ENCODE measurements around the gene ZNF641. TPM values are rescaled to one million over a fixed set of nuclear protein-coding genes. Genes with fewer than 3 reads are reported as not detected.
A peak's percentile ranks its signal among the peaks of the same experiment; 100 is the strongest.

Gene ZNF641
- total RNA-seq, 4 donors from 2014 or later: 11.7 to 50.3 (median 17.0) TPM

- H3K27ac ChIP-seq: no peak overlapping the region
- DNase-seq: peak; percentile 29 to 81 (median 75)
- peak overlapping the region; percentile 29 to 50 (median 39) for H3K4me3 ChIP-seq
- H3K27me3 ChIP-seq: no peaks in the 10 kb centered on the region
- H3K9me3 ChIP-seq: no peaks in the 10 kb centered on the region
- no peaks in the 10 kb centered on the region for H3K4me1 ChIP-seq
- no peaks in the 10 kb centered on the region for H3K36me3 ChIP-seq
- TF ChIP-seq CTCF (IDR thresholded peaks at IDR 0.05) (no peak), POLR2A (IDR thresholded peaks at IDR 0.05) (no peak)
Measured at GRCh38 chr12:48296586-48297282, 54.0 kb downstream of the ZNF641 start.

- Histone ChIP-seq H3K4me3 (no peak overlapping the region), H3K27ac (no peak overlapping the region), H3K36me3 (no peaks in the 10 kb centered on the region), H3K4me1 (no peaks in the 10 kb centered on the region), H3K9me3 (no peaks in the 10 kb centered on the region), H3K27me3 (no peaks in the 10 kb centered on the region)
- TF ChIP-seq CTCF (IDR thresholded peaks at IDR 0.05): no peak
- no peak for TF ChIP-seq POLR2A (IDR thresholded peaks at IDR 0.05)
- DNase-seq: no peak
Measured at GRCh38 chr12:48292040-48292439, 58.7 kb downstream of the ZNF641 start.

- Histone ChIP-seq H3K9me3 (no peaks in the 10 kb centered on the region), H3K4me1 (no peaks in the 10 kb centered on the region), H3K4me3 (no peak overlapping the region), H3K27me3 (no peaks in the 10 kb centered on the region), H3K27ac (no peak overlapping the region), H3K36me3 (no peaks in the 10 kb centered on the region)
- TF ChIP-seq CTCF (IDR thresholded peaks at IDR 0.05): no peak
- no peak for TF ChIP-seq POLR2A (IDR thresholded peaks at IDR 0.05)
- no peak for DNase-seq
Measured at GRCh38 chr12:48291511-48291910, 59.2 kb downstream of the ZNF641 start.

- no peaks in the 10 kb centered on the region for H3K36me3 ChIP-seq
- H3K4me1 ChIP-seq: no peaks in the 10 kb centered on the region
- no peak for DNase-seq
- H3K4me3 ChIP-seq: no peak overlapping the region
- no peaks in the 10 kb centered on the region for H3K27me3 ChIP-seq
- no peaks in the 10 kb centered on the region for H3K9me3 ChIP-seq
- TF ChIP-seq POLR2A (IDR thresholded peaks at IDR 0.05): no peak
- no peak overlapping the region for H3K27ac ChIP-seq
Measured at GRCh38 chr12:48288387-48289268, 62.1 kb downstream of the ZNF641 start.

Small RNA genes within 50 kb of the gene (small RNA-seq; reads per million reads assigned to genes)
- 0 reads per million in 2 donors for gene AC024257.2

Other genes with a start within 250 kb of the ZNF641 start
- 10 to 100 TPM; 11.0 to 37.1 (median 16.9) TPM for gene SENP1, start 244.8 kb downstream of the ZNF641 start, total RNA-seq
- gene PFKM, start 231.6 kb downstream of the ZNF641 start, total RNA-seq: 10 to 100 TPM in 3 of 4 donors, 1 to 10 TPM in 1; 10.0 to 38.0 (median 27.0) TPM
- 10 to 100 TPM; 16.5 to 40.8 (median 33.7) TPM for gene ASB8, start 193.4 kb downstream of the ZNF641 start, total RNA-seq
- gene CCDC184, start 167.3 kb downstream of the ZNF641 start, total RNA-seq: under 1 TPM in 1 of 4 donors, not detected in 3; 0.40 TPM
- not detected for gene OR10AD1, start 147.6 kb downstream of the ZNF641 start, total RNA-seq
- not detected for gene ANP32D, start 121.6 kb upstream of the ZNF641 start, total RNA-seq
- gene C12orf54, start 131.6 kb upstream of the ZNF641 start, total RNA-seq: 1 to 10 TPM in 1 of 4 donors, not detected in 3; 2.8 TPM
- gene OR8S1, start 174.7 kb upstream of the ZNF641 start, total RNA-seq: not detected
- gene LALBA, start 219.1 kb upstream of the ZNF641 start, total RNA-seq: not detected